ENCODE data around the gene AQP9. TPM values are rescaled to one million over a fixed set of nuclear protein-coding genes. Genes with fewer than 3 reads are reported as not detected.

The AQP9 gene
- total and polyA plus RNA-seq, 2 experiments from 2014 or later, result 0.57 to 0.60 TPM

DNA sequence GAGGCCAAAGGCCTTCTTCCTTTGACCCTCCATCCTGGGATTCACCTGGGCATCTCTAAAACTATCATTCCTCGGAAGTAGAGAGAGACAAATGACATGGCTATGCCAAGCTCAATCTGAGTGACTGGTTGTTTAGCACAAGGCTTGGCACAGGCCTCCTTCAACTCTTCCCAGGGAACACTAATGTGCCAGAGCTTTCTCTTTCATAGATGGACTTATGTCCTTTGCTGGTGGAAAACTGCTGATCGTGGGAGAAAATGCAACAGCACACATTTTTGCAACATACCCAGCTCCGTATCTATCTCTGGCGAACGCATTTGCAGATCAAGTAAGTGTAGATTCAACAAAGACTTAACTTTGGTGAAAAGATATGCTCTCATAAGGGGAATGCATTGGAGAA, 36.5 kb downstream of the AQP9 start:
- H3K4me2 ChIP-seq, result no peak overlapping the region
- H3K27me3 ChIP-seq, result no peaks in the 10 kb centered on the region
- H3K4me1 ChIP-seq (ENCODE audit: insufficient read depth), result no peaks in the 10 kb centered on the region
- no peak overlapping the region for H3K4me3 ChIP-seq
- no peaks in the 10 kb centered on the region for H3K9me2 ChIP-seq (replicated peaks; ENCODE audit: insufficient read depth)
- 86% methylated on average over 5 of the region's 5 CpGs for WGBS (ENCODE audit: low lambda C conversion rate, missing lambda C conversion rate)
- H3K79me2 ChIP-seq, result no peaks in the 10 kb centered on the region
- H3K27ac ChIP-seq, result no peak overlapping the region
- no peaks in the 10 kb centered on the region for H3K36me3 ChIP-seq (replicated peaks; ENCODE audit: insufficient read depth, low read depth)
- DNase-seq (ENCODE audit: low spot score), result no peak
- H3K9me3 ChIP-seq (ENCODE audit: low read depth), result no peaks in the 10 kb centered on the region
- TF ChIP-seq, protein P1, sequence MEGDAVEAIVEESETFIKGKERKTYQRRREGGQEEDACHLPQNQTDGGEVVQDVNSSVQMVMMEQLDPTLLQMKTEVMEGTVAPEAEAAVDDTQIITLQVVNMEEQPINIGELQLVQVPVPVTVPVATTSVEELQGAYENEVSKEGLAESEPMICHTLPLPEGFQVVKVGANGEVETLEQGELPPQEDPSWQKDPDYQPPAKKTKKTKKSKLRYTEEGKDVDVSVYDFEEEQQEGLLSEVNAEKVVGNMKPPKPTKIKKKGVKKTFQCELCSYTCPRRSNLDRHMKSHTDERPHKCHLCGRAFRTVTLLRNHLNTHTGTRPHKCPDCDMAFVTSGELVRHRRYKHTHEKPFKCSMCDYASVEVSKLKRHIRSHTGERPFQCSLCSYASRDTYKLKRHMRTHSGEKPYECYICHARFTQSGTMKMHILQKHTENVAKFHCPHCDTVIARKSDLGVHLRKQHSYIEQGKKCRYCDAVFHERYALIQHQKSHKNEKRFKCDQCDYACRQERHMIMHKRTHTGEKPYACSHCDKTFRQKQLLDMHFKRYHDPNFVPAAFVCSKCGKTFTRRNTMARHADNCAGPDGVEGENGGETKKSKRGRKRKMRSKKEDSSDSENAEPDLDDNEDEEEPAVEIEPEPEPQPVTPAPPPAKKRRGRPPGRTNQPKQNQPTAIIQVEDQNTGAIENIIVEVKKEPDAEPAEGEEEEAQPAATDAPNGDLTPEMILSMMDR (IDR thresholded peaks at IDR 0.05; ENCODE audit: poor library complexity), result no peak
- TF ChIP-seq EZH2 (IDR thresholded peaks at IDR 0.05; ENCODE audit: borderline replicate concordance), result no peak
- TF ChIP-seq EZH2phosphoT487 (IDR thresholded peaks at IDR 0.05; ENCODE audit: low read depth, severe bottlenecking, unreplicated experiment), result no peak
- H2AFZ ChIP-seq, result no peak overlapping the region
- no peaks in the 10 kb centered on the region for H4K20me1 ChIP-seq (ENCODE audit: insufficient read depth, poor library complexity, severe bottlenecking)

DNA sequence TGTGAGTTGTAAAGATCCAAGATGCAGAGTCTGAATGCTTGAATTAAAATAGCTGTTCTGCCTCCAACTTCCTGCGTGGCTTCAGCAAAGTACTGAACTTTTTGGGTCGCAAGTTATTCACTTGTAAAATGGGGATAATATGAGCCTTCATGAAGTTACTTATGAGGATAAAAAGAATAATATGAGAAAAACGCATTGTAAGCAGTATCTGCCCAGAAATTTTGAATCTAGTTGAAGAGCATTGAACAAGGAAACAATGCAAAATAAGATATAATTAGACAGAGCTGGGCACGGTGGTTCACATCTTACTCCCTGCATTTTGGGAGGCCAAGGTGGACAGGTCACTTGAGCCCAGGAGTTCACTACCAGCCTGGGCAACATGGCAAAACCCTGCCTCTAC, 37.8 kb downstream of the AQP9 start:
- H3K79me2 ChIP-seq, result no peaks in the 10 kb centered on the region
- no peaks in the 10 kb centered on the region for H4K20me1 ChIP-seq (ENCODE audit: insufficient read depth, poor library complexity, severe bottlenecking)
- no peak for DNase-seq (ENCODE audit: low spot score)
- H3K4me2 ChIP-seq, result no peak overlapping the region
- TF ChIP-seq, protein P1 (IDR thresholded peaks at IDR 0.05; ENCODE audit: poor library complexity), result no peak
- no peak for TF ChIP-seq EZH2phosphoT487 (IDR thresholded peaks at IDR 0.05; ENCODE audit: low read depth, severe bottlenecking, unreplicated experiment)
- TF ChIP-seq EZH2 (IDR thresholded peaks at IDR 0.05; ENCODE audit: borderline replicate concordance), result no peak
- H3K9me2 ChIP-seq (replicated peaks; ENCODE audit: insufficient read depth), result no peaks in the 10 kb centered on the region
- 92% methylated on average over 4 of the region's 4 CpGs for WGBS (ENCODE audit: low lambda C conversion rate, missing lambda C conversion rate)
- no peaks in the 10 kb centered on the region for H3K9me3 ChIP-seq (ENCODE audit: low read depth)
- H3K27me3 ChIP-seq, result peaks cover 2% of the 10 kb centered on the region
- no peak overlapping the region for H3K4me3 ChIP-seq
- H3K27ac ChIP-seq, result no peak overlapping the region
- H3K4me1 ChIP-seq (ENCODE audit: insufficient read depth), result no peaks in the 10 kb centered on the region
- H3K36me3 ChIP-seq (replicated peaks; ENCODE audit: insufficient read depth, low read depth), result no peaks in the 10 kb centered on the region
- no peak overlapping the region for H2AFZ ChIP-seq

DNA sequence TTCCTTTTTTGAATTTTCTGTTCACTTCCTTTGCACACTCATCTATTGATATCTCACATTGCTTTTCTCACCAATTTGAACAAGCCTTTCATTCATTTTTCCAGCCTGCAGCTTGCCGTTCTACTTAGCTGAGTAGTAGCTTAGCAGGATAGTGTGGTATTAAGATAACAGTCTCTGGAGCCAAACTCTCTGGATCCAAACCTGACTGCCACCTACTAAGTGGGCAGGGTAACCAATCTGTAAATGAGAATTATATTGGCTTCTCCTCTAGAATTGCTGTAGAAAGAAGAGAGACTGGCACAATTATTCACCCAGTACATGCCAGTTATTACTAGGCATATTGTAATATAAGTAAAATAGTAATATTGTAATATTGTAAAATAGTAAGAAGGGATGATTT, 40.5 kb downstream of the AQP9 start:
- Histone ChIP-seq H4K20me1 (ENCODE audit: insufficient read depth, poor library complexity, severe bottlenecking) (no peaks in the 10 kb centered on the region), H2AFZ (no peak overlapping the region), H3K4me2 (no peak overlapping the region), H3K27ac (no peak overlapping the region), H3K79me2 (no peaks in the 10 kb centered on the region), H3K27me3 (peaks cover 11% of the 10 kb centered on the region), H3K4me1 (ENCODE audit: insufficient read depth) (no peaks in the 10 kb centered on the region), H3K9me2 (replicated peaks; ENCODE audit: insufficient read depth) (no peaks in the 10 kb centered on the region), H3K4me3 (no peak overlapping the region), H3K9me3 (ENCODE audit: low read depth) (no peaks in the 10 kb centered on the region), H3K36me3 (replicated peaks; ENCODE audit: insufficient read depth, low read depth) (no peaks in the 10 kb centered on the region)
- WGBS (ENCODE audit: low lambda C conversion rate, missing lambda C conversion rate), result 65% methylated on average over 1 of the region's 1 CpG
- TF ChIP-seq EZH2phosphoT487 (IDR thresholded peaks at IDR 0.05; ENCODE audit: low read depth, severe bottlenecking, unreplicated experiment) (no peak), EZH2 (IDR thresholded peaks at IDR 0.05; ENCODE audit: borderline replicate concordance) (no peak)
- TF ChIP-seq, protein P1 (IDR thresholded peaks at IDR 0.05; ENCODE audit: poor library complexity), result no peak
- no peak for DNase-seq (ENCODE audit: low spot score)

DNA sequence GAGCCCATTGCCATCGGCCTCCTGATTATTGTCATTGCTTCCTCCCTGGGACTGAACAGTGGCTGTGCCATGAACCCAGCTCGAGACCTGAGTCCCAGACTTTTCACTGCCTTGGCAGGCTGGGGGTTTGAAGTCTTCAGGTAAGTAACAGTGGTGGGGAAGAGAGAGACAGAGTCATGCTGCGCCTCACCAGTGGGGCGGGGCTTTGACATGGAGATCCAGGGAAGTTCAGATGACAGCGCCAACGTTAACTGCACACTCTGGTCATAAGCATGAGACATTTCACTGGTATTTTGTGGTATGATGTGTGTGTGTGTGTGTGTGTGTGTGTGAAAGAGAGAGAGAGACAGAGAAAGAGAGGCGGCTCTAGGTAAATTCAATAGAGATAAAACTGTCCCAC, 41.0 kb downstream of the AQP9 start:
- TF ChIP-seq EZH2phosphoT487 (IDR thresholded peaks at IDR 0.05; ENCODE audit: low read depth, severe bottlenecking, unreplicated experiment) (no peak), EZH2 (IDR thresholded peaks at IDR 0.05; ENCODE audit: borderline replicate concordance) (no peak)
- TF ChIP-seq, protein P1 (IDR thresholded peaks at IDR 0.05; ENCODE audit: poor library complexity), result no peak
- no peaks in the 10 kb centered on the region for H3K79me2 ChIP-seq
- no peaks in the 10 kb centered on the region for H3K9me3 ChIP-seq (ENCODE audit: low read depth)
- no peak overlapping the region for H3K27ac ChIP-seq
- DNase-seq (ENCODE audit: low spot score), result no peak
- no peak overlapping the region for H2AFZ ChIP-seq
- WGBS (ENCODE audit: low lambda C conversion rate, missing lambda C conversion rate), result 92% methylated on average over 7 of the region's 7 CpGs
- H3K4me1 ChIP-seq (ENCODE audit: insufficient read depth), result no peaks in the 10 kb centered on the region
- no peaks in the 10 kb centered on the region for H3K36me3 ChIP-seq (replicated peaks; ENCODE audit: insufficient read depth, low read depth)
- no peak overlapping the region for H3K4me3 ChIP-seq
- H3K4me2 ChIP-seq, result no peak overlapping the region
- H3K9me2 ChIP-seq (replicated peaks; ENCODE audit: insufficient read depth), result no peaks in the 10 kb centered on the region
- peaks cover 11% of the 10 kb centered on the region for H3K27me3 ChIP-seq
- H4K20me1 ChIP-seq (ENCODE audit: insufficient read depth, poor library complexity, severe bottlenecking), result no peaks in the 10 kb centered on the region

Measured in hepatocyte (in vitro differentiated cells).